HL-60 (cell line): ENCODE data around the gene FBN1.

Experiments used
- CTCF ChIP-seq: IDR thresholded peaks from one replicate; pipeline ENCODE4 v1.5.1; 2011; ENCODE audit warnings: low read length, control low read depth, inconsistent platforms; ENCODE audit not compliant: insufficient read depth
- GABPA ChIP-seq: IDR thresholded peaks from 2 replicates; pipeline ENCODE4 v1.6.1; 2012; ENCODE audit warnings: low read depth
- POLR2AphosphoS5 ChIP-seq: IDR thresholded peaks from 2 replicates; pipeline ENCODE4 v1.6.1; 2012; ENCODE audit warnings: low read depth
- REST ChIP-seq: IDR thresholded peaks from 2 replicates; pipeline ENCODE4 v1.6.1; 2012; ENCODE audit warnings: low read depth; ENCODE audit not compliant: insufficient replicate concordance
- SPI1 ChIP-seq: IDR thresholded peaks from 2 replicates; pipeline ENCODE4 v1.6.1; 2012; ENCODE audit warnings: low read depth, mild to moderate bottlenecking, borderline replicate concordance

GRCh38 chr15:48582452-48583247 lies 62.9 kb downstream of the FBN1 start:
- TF ChIP-seq CTCF (no peak), REST (no peak), SPI1 (no peak), POLR2AphosphoS5 (no peak), GABPA (no peak)
